K562 (cell line): ENCODE measurements around the gene MAN1A1. TPM values are rescaled to one million over a fixed set of nuclear protein-coding genes. Genes with fewer than 3 reads are reported as not detected.

Experiments
- ARID2 ChIP-seq: fragments of 450-650 bp; IDR thresholded peaks from 2 replicates; pipeline ENCODE4 v1.6.1; 2017; ENCODE audit warnings: antibody characterized with exemption, mild to moderate bottlenecking
- CCAR2 ChIP-seq: fragments of 200-400 bp; formaldehyde crosslinking; IDR thresholded peaks from 2 replicates; pipeline ENCODE4 v1.6.1; 2017; ENCODE audit warnings: mild to moderate bottlenecking, low read depth, low read length
- ELF1 ChIP-seq: fragments of 200-800 bp; sonication (Bioruptor generic); IDR thresholded peaks from 2 replicates; pipeline ENCODE4 v1.6.1; 2016; ENCODE audit warnings: missing genetic modification characterization, missing compliant biosample characterization
- ETV1 ChIP-seq: fragments of 450-650 bp; conservative IDR thresholded peaks from 2 replicates; pipeline ENCODE4 v1.6.1; 2016; ENCODE audit warnings: missing genetic modification characterization, control low read depth, low read depth, missing compliant biosample characterization
- GATAD2A ChIP-seq: fragments of 450-650 bp; IDR thresholded peaks from 2 replicates; pipeline ENCODE4 v1.6.1; 2017
- IRF2 ChIP-seq: sonication (generic); formaldehyde crosslinking; IDR thresholded peaks from 2 replicates; pipeline ENCODE4 v1.8.1; 2022; ENCODE audit warnings: mild to moderate bottlenecking, missing genetic modification reagents
- MECOM ChIP-seq: fragments of 250-450 bp; sonication (Bioruptor Pico); IDR thresholded peaks from 2 replicates; pipeline ENCODE4 v1.8.0; 2022; ENCODE audit warnings: inconsistent platforms
- MEF2A ChIP-seq: IDR thresholded peaks from 2 replicates; pipeline ENCODE4 v1.6.1; 2011; ENCODE audit warnings: low read depth, mild to moderate bottlenecking, low read length, moderate library complexity; ENCODE audit not compliant: control insufficient read depth
- PKNOX1 ChIP-seq: fragments of 450-650 bp; IDR thresholded peaks from 2 replicates; pipeline ENCODE4 v1.6.1; 2016
- PML ChIP-seq: IDR thresholded peaks from 2 replicates; pipeline ENCODE4 v1.6.1; 2012; ENCODE audit warnings: low read length, inconsistent platforms
- RBFOX2 ChIP-seq: fragments of 200-400 bp; formaldehyde crosslinking; IDR thresholded peaks from 2 replicates; pipeline ENCODE4 v1.6.1; 2017; ENCODE audit warnings: low read depth, mild to moderate bottlenecking, low read length, moderate library complexity
- RBM17 ChIP-seq: fragments of 200-400 bp; formaldehyde crosslinking; IDR thresholded peaks from 2 replicates; pipeline ENCODE4 v1.6.1; 2017; ENCODE audit warnings: low read depth, mild to moderate bottlenecking, low read length, borderline replicate concordance
- RBM25 ChIP-seq: fragments of 200-400 bp; formaldehyde crosslinking; IDR thresholded peaks from 2 replicates; pipeline ENCODE4 v1.6.1; 2018; ENCODE audit warnings: low read length, low read depth, moderate library complexity; ENCODE audit not compliant: severe bottlenecking
- SAP30 ChIP-seq: fragments of 200-600 bp; sonication (generic); IDR thresholded peaks from 2 replicates; pipeline ENCODE4 v1.6.1; 2012; ENCODE audit warnings: borderline replicate concordance, low read depth, mild to moderate bottlenecking, moderate library complexity, low read length, control low read depth, inconsistent platforms; ENCODE audit not compliant: insufficient read depth, poor library complexity, severe bottlenecking
- SMAD4 ChIP-seq: fragments of 250-450 bp; sonication (Bioruptor Pico); conservative IDR thresholded peaks from 2 replicates; pipeline ENCODE4 v1.8.0; 2021; ENCODE audit warnings: inconsistent platforms, mild to moderate bottlenecking, moderate library complexity
- SMARCB1 ChIP-seq: IDR thresholded peaks from 2 replicates; pipeline ENCODE4 v1.6.1; 2011; ENCODE audit warnings: improper control_type of control experiment, low read depth; ENCODE audit not compliant: insufficient read length
- SRSF7 ChIP-seq: fragments of 200-400 bp; formaldehyde crosslinking; optimal IDR thresholded peaks from 2 replicates; pipeline ENCODE3; 2017; ENCODE audit warnings: mild to moderate bottlenecking, low read depth, low read length
- U2AF1 ChIP-seq: fragments of 200-400 bp; formaldehyde crosslinking; optimal IDR thresholded peaks from 2 replicates; pipeline ENCODE3; 2017; ENCODE audit warnings: mild to moderate bottlenecking, low read depth, low read length, moderate library complexity
- ZC3H11A ChIP-seq: IDR thresholded peaks from 2 replicates; pipeline ENCODE4 v1.6.1; 2012; ENCODE audit warnings: low read depth, low read length, improper control_type of control experiment
- ZEB2 ChIP-seq: fragments of 450-650 bp; IDR thresholded peaks from 2 replicates; pipeline ENCODE4 v1.6.1; 2016
- ZNF133 ChIP-seq: fragments of 250-450 bp; sonication (Bioruptor Pico); IDR thresholded peaks from 2 replicates; pipeline ENCODE4 v1.4.0; 2020; ENCODE audit warnings: mild to moderate bottlenecking
- ZNF143 ChIP-seq: sonication (generic); formaldehyde crosslinking; IDR thresholded peaks from 2 replicates; pipeline ENCODE4 v1.9.0; 2022; ENCODE audit warnings: mild to moderate bottlenecking, missing genetic modification reagents
- ZNF586 ChIP-seq: fragments of 450-650 bp; formaldehyde crosslinking; conservative IDR thresholded peaks from 2 replicates; pipeline ENCODE4 v1.4.0; 2020; ENCODE audit warnings: mild to moderate bottlenecking, moderate library complexity
- polyA plus RNA-seq, 8 experiments: library from polyadenylated mRNA; depleted of rRNA in 4 of 8; stranded (reverse) in 5 of 8; unstranded in 3 of 8; fragments of >200 nt; fragmentation: Nextera tagmentation in 2 of 8; fragmentation: Illumina TruSeq in 1 of 8; extraction: Ambion mirVana in 2 of 8; extraction: Trizol in 1 of 8; gene quantifications; 2 replicates each; pipeline versions ENCODE4 v1.2.1 to v1.2.3, GENCODE V29; 2011 to 2014; ENCODE audit warnings: inconsistent platforms in 1 of 8, missing spikeins in 1 of 8
- total RNA-seq, 7 experiments: library from RNA; depleted of rRNA in 6 of 7; stranded (reverse); fragments of >200 nt in 6 of 7; fragmentation: Illumina TruSeq in 2 of 7; extraction: Trizol in 2 of 7; gene quantifications; 2 replicates each; pipeline versions ENCODE4 v1.2.1 to v1.2.3, GENCODE V29; 2011 to 2021; ENCODE audit warnings: low replicate concordance in 1 of 7
- TF ChIP-seq, protein P1 (sequence below): sonication (generic); formaldehyde crosslinking; IDR thresholded peaks from 2 replicates; pipeline ENCODE4 v1.8.1; 2023; ENCODE audit warnings: mild to moderate bottlenecking, missing genetic modification reagents
- TF ChIP-seq, protein P2 (sequence below): IDR thresholded peaks from 2 replicates; pipeline ENCODE4 v1.6.1; 2012; ENCODE audit warnings: low read depth, low read length, improper control_type of control experiment, borderline replicate concordance

Gene MAN1A1
- total and polyA plus RNA-seq, 9 of the 15 experiments (the other 6 are each of a cell fraction or from before 2014, with no cell fraction given) = 24.5 to 78.4 (median 59.7) TPM

GRCh38 chr6:119324718-119325117, 24.8 kb downstream of the MAN1A1 start (continued):
- TF ChIP-seq, protein P1, sequence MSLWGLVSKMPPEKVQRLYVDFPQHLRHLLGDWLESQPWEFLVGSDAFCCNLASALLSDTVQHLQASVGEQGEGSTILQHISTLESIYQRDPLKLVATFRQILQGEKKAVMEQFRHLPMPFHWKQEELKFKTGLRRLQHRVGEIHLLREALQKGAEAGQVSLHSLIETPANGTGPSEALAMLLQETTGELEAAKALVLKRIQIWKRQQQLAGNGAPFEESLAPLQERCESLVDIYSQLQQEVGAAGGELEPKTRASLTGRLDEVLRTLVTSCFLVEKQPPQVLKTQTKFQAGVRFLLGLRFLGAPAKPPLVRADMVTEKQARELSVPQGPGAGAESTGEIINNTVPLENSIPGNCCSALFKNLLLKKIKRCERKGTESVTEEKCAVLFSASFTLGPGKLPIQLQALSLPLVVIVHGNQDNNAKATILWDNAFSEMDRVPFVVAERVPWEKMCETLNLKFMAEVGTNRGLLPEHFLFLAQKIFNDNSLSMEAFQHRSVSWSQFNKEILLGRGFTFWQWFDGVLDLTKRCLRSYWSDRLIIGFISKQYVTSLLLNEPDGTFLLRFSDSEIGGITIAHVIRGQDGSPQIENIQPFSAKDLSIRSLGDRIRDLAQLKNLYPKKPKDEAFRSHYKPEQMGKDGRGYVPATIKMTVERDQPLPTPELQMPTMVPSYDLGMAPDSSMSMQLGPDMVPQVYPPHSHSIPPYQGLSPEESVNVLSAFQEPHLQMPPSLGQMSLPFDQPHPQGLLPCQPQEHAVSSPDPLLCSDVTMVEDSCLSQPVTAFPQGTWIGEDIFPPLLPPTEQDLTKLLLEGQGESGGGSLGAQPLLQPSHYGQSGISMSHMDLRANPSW = no peak
- no peak for TF ChIP-seq U2AF1
- no peak for TF ChIP-seq ZEB2
- TF ChIP-seq ZNF586 (CRISPR knock-in tag) = no peak
- TF ChIP-seq ZC3H11A = no peak
- no peak for TF ChIP-seq PKNOX1
- no peak for TF ChIP-seq IRF2 (CRISPR knock-in tag)
- peak; percentile 95 for TF ChIP-seq PML
- TF ChIP-seq GATAD2A = peak; percentile 35; the same call in 1 of the 2 replicates
- no peak for TF ChIP-seq RBM17
- TF ChIP-seq, protein P2, sequence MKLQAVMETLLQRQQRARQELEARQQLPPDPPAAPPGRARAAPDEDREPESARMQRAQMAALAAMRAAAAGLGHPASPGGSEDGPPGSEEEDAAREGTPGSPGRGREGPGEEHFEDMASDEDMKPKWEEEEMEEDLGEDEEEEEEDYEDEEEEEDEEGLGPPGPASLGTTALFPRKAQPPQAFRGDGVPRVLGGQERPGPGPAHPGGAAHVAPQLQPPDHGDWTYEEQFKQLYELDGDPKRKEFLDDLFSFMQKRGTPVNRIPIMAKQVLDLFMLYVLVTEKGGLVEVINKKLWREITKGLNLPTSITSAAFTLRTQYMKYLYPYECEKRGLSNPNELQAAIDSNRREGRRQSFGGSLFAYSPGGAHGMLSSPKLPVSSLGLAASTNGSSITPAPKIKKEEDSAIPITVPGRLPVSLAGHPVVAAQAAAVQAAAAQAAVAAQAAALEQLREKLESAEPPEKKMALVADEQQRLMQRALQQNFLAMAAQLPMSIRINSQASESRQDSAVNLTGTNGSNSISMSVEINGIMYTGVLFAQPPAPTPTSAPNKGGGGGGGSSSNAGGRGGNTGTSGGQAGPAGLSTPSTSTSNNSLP = no peak
- peak; percentile 32; the same call in 1 of the 2 replicates for TF ChIP-seq ETV1
- no peak for TF ChIP-seq CCAR2
- TF ChIP-seq MECOM (CRISPR knock-in tag) = no peak
- TF ChIP-seq SAP30 = no peak
- TF ChIP-seq RBM25 = no peak
- TF ChIP-seq SMARCB1 = no peak
- no peak for TF ChIP-seq RBFOX2
- TF ChIP-seq ARID2 = no peak
- TF ChIP-seq MEF2A = peak; percentile 58; the same call in 1 of the 2 replicates
- no peak for TF ChIP-seq ZNF133 (CRISPR knock-in tag)
- no peak for TF ChIP-seq ZNF143 (CRISPR knock-in tag)
- TF ChIP-seq ELF1 (tag) = no peak
- no peak for TF ChIP-seq SRSF7
- TF ChIP-seq SMAD4 (CRISPR knock-in tag) = peak; percentile 99
